SKM-1 treated with dmso at 0.1 percent for 144 hours (cell line): ENCODE data around the gene DUOX1.

Experiments
- DNase-seq: peaks from one replicate; lab custom pipeline; 2025; ENCODE audit not compliant: unreplicated experiment; lab: John Stamatoyannopoulos, UW

DUOX1 gene

GRCh38 chr15:45165536-45165935, 35.7 kb downstream of the DUOX1 start:
- DNase-seq, result no peak

- DNase-seq, result peak; percentile 93
These were observed 37.2 kb downstream of the DUOX1 start for GRCh38 chr15:45166834-45167630.

GRCh38 chr15:45167631-45168205, 37.9 kb downstream of the DUOX1 start:
- no peak for DNase-seq

- no peak for DNase-seq
These were observed 38.5 kb downstream of the DUOX1 start for GRCh38 chr15:45168286-45168685.

GRCh38 chr15:45168751-45169551, 39.2 kb downstream of the DUOX1 start:
- no peak for DNase-seq

- DNase-seq, result no peak
These were observed 40.0 kb downstream of the DUOX1 start for GRCh38 chr15:45169608-45170480.

- DNase-seq, result no peak
These were observed 42.1 kb downstream of the DUOX1 start for GRCh38 chr15:45171912-45172311.

GRCh38 chr15:45174069-45174468, 44.3 kb downstream of the DUOX1 start:
- DNase-seq, result no peak

GRCh38 chr15:45174577-45174976, 44.8 kb downstream of the DUOX1 start:
- DNase-seq, result no peak

- no peak for DNase-seq
These were observed 47.5 kb downstream of the DUOX1 start for GRCh38 chr15:45177285-45177684.

GRCh38 chr15:45179221-45179985, 49.6 kb downstream of the DUOX1 start:
- DNase-seq, result peak; percentile 37

GRCh38 chr15:45180201-45180600, 50.4 kb downstream of the DUOX1 start:
- no peak for DNase-seq

GRCh38 chr15:45180648-45181436, 51.0 kb downstream of the DUOX1 start:
- DNase-seq, result no peak

- peak; percentile 13 for DNase-seq
These were observed 51.9 kb downstream of the DUOX1 start for GRCh38 chr15:45181491-45182285.

- no peak for DNase-seq
These were observed 53.2 kb downstream of the DUOX1 start for GRCh38 chr15:45182996-45183395.

GRCh38 chr15:45183511-45183910, 53.7 kb downstream of the DUOX1 start:
- no peak for DNase-seq

- DNase-seq, result no peak
These were observed 54.8 kb downstream of the DUOX1 start for GRCh38 chr15:45184562-45185041.

- no peak for DNase-seq
These were observed 55.4 kb downstream of the DUOX1 start for GRCh38 chr15:45185069-45185779.
